Measurements from ENCODE around the gene RNF141.

DNA sequence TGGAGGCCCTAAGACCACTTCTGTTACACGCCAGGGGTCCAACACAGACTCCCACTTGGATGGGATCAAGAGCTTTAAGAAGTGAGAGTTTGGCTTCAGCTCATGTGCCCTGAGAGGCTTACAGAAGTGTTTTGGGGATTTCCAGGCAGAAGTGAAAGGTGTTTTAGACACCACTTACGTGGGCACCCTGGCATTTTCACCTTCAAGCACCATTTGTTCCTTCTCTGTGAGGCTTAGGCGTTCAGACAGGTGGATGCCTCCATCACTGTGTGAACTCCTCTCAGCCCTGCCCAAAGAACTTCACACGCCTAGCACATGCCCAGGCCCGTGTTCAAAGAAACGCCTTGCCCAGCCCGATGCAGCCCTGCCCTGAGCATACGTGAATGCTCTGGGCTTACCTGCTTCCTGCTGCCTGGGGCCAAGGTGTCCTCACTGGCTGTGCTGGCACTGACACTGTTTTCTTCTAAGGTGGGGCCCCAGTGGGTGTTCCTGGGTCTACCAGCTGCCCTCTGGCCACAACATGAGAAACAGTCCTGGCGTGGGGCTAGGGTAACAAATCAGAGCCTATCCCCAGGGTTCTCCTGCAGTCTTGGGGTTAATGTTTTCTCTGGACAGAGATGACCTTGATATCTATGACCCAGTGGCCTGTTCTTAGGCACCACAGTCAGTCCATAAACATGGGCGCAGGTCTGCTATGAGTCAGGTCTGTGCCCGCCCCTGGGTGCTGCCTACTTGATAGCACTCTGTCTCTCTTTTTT is 51.9 kb downstream of the RNF141 start:
- TF ChIP-seq, protein P1, sequence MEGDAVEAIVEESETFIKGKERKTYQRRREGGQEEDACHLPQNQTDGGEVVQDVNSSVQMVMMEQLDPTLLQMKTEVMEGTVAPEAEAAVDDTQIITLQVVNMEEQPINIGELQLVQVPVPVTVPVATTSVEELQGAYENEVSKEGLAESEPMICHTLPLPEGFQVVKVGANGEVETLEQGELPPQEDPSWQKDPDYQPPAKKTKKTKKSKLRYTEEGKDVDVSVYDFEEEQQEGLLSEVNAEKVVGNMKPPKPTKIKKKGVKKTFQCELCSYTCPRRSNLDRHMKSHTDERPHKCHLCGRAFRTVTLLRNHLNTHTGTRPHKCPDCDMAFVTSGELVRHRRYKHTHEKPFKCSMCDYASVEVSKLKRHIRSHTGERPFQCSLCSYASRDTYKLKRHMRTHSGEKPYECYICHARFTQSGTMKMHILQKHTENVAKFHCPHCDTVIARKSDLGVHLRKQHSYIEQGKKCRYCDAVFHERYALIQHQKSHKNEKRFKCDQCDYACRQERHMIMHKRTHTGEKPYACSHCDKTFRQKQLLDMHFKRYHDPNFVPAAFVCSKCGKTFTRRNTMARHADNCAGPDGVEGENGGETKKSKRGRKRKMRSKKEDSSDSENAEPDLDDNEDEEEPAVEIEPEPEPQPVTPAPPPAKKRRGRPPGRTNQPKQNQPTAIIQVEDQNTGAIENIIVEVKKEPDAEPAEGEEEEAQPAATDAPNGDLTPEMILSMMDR (IDR thresholded peaks at IDR 0.05): no peak
- TF ChIP-seq POLR2A (IDR thresholded peaks at IDR 0.05) (no peak), POLR2AphosphoS5 (IDR thresholded peaks at IDR 0.05) (no peak), EP300 (IDR thresholded peaks at IDR 0.05) (no peak)

Measured in sigmoid colon (tissue), 4 donors.